Ishikawa (cell line): ENCODE results near the gene STPG1.

ENCODE experiments used
- CEBPB ChIP-seq: IDR thresholded peaks from 2 replicates; pipeline ENCODE4 v1.6.1; 2012
- CREB1 ChIP-seq: IDR thresholded peaks from 2 replicates; pipeline ENCODE4 v1.6.1; 2012; ENCODE audit warnings: low read depth
- EGR1 ChIP-seq: IDR thresholded peaks from 2 replicates; pipeline ENCODE4 v1.6.1; 2012
- EP300 ChIP-seq: IDR thresholded peaks from 2 replicates; pipeline ENCODE4 v1.6.1; 2012; ENCODE audit warnings: borderline replicate concordance
- FOXM1 ChIP-seq: IDR thresholded peaks from 2 replicates; pipeline ENCODE4 v1.6.1; 2012; ENCODE audit warnings: low read depth, borderline replicate concordance
- NFIC ChIP-seq: IDR thresholded peaks from 2 replicates; pipeline ENCODE4 v1.6.1; 2012
- RAD21 ChIP-seq: IDR thresholded peaks from 2 replicates; pipeline ENCODE4 v1.6.1; 2012; ENCODE audit warnings: low read depth
- TAF1 ChIP-seq: IDR thresholded peaks from 2 replicates; pipeline ENCODE4 v1.6.1; 2012; ENCODE audit warnings: low read depth, mild to moderate bottlenecking
- TCF12 ChIP-seq: IDR thresholded peaks from 2 replicates; pipeline ENCODE4 v1.6.1; 2012; ENCODE audit warnings: low read depth
- TEAD4 ChIP-seq: IDR thresholded peaks from 2 replicates; pipeline ENCODE4 v1.6.1; 2012
- YY1 ChIP-seq: IDR thresholded peaks from 2 replicates; pipeline ENCODE4 v1.6.1; 2012; ENCODE audit warnings: low read depth
- ZBTB7A ChIP-seq: IDR thresholded peaks from 2 replicates; pipeline ENCODE4 v1.6.1; 2012; ENCODE audit warnings: low read depth
- TF ChIP-seq, protein P1 (sequence below): IDR thresholded peaks from 2 replicates; pipeline ENCODE4 v1.6.1; 2012
- TF ChIP-seq, protein P2 (sequence below): IDR thresholded peaks from 2 replicates; pipeline ENCODE4 v1.6.1; 2012; ENCODE audit warnings: low read depth, mild to moderate bottlenecking
- TF ChIP-seq, protein P3 (sequence below): IDR thresholded peaks from 2 replicates; pipeline ENCODE4 v1.6.1; 2012

STPG1 gene

DNA sequence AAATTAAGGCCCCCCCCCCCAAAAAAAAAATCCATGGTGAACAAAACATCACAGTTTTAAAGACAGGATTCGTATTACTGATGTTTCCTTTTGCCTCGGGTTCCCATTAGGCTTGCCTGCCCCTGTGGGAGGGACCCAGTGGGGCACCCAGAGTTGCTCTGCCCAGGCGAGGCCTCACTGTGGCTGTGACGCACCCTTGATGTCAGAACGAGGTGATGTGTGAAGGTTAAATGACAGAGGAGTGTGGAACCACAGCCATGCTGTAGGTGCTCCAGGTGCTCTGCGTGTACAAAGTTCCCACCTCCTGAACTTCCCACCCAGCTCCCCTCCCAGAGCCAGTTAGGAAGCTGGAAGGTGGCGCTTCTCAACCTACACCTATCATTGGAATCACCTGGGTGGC lies 56.5 kb downstream of the STPG1 start:
- TF ChIP-seq NFIC (no peak), TCF12 (no peak), EP300 (no peak), TEAD4 (no peak), RAD21 (no peak), YY1 (no peak)
- TF ChIP-seq, protein P1, sequence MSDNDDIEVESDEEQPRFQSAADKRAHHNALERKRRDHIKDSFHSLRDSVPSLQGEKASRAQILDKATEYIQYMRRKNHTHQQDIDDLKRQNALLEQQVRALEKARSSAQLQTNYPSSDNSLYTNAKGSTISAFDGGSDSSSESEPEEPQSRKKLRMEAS, result no peak

DNA sequence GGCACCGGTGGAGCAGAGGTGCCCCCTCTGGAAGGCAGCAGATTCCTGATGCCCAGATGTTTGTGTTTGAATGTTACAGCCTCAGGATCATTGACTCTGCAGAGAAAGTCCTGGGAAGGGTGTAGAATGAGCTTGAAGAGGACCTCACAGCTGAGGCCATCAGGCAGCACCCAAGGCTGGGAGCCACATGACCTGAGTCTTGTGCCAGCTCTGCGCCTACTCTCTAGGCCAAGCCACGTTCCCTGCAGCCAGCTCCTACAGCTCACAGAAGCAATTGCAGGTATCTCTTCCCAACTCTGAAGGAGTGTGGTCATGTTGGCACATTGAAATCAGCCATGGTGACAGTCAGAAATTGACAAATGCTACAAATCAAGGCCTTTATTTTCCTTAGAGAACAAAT lies 58.1 kb downstream of the STPG1 start:
- TF ChIP-seq FOXM1, result no peak
- TF ChIP-seq CREB1, result no peak
- TF ChIP-seq TAF1, result no peak
- no peak for TF ChIP-seq TEAD4
- TF ChIP-seq, protein P2, sequence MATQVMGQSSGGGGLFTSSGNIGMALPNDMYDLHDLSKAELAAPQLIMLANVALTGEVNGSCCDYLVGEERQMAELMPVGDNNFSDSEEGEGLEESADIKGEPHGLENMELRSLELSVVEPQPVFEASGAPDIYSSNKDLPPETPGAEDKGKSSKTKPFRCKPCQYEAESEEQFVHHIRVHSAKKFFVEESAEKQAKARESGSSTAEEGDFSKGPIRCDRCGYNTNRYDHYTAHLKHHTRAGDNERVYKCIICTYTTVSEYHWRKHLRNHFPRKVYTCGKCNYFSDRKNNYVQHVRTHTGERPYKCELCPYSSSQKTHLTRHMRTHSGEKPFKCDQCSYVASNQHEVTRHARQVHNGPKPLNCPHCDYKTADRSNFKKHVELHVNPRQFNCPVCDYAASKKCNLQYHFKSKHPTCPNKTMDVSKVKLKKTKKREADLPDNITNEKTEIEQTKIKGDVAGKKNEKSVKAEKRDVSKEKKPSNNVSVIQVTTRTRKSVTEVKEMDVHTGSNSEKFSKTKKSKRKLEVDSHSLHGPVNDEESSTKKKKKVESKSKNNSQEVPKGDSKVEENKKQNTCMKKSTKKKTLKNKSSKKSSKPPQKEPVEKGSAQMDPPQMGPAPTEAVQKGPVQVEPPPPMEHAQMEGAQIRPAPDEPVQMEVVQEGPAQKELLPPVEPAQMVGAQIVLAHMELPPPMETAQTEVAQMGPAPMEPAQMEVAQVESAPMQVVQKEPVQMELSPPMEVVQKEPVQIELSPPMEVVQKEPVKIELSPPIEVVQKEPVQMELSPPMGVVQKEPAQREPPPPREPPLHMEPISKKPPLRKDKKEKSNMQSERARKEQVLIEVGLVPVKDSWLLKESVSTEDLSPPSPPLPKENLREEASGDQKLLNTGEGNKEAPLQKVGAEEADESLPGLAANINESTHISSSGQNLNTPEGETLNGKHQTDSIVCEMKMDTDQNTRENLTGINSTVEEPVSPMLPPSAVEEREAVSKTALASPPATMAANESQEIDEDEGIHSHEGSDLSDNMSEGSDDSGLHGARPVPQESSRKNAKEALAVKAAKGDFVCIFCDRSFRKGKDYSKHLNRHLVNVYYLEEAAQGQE, result no peak

DNA sequence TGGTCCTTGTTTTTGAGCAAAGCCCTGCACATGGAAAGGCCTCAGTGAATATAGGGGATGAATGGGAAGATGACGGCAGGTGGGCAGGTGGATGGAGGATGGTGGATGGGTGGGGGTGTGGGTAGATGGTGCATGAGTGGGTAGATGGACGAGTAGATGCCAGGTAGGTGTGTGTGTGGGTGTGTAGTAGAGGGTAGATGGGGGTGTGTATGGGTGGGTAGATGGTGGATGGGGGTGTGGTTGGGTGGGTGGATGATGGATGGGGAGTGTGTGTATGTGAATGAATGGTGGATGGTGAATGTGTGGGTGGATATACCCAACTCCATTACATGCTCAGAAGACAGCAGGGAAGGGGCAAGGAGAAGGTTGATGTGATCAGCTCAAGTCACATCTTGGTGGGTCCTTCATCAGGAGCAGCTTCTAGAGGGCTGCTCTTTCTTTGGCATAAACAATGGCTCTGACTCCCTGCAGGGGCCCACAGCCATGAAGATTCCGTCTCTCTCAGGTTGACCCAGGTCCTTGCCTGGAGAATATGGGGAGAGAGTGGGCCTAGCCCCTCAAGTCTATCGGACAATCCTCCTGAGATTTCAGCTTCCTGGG lies 60.2 kb downstream of the STPG1 start:
- TF ChIP-seq EGR1 (no peak), CREB1 (no peak), TCF12 (no peak), NFIC (no peak), CEBPB (no peak), YY1 (no peak), FOXM1 (no peak), ZBTB7A (no peak)
- TF ChIP-seq, protein P2, result no peak
- TF ChIP-seq, protein P1, result no peak
- TF ChIP-seq, protein P3, sequence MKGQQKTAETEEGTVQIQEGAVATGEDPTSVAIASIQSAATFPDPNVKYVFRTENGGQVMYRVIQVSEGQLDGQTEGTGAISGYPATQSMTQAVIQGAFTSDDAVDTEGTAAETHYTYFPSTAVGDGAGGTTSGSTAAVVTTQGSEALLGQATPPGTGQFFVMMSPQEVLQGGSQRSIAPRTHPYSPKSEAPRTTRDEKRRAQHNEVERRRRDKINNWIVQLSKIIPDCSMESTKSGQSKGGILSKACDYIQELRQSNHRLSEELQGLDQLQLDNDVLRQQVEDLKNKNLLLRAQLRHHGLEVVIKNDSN, result no peak

DNA sequence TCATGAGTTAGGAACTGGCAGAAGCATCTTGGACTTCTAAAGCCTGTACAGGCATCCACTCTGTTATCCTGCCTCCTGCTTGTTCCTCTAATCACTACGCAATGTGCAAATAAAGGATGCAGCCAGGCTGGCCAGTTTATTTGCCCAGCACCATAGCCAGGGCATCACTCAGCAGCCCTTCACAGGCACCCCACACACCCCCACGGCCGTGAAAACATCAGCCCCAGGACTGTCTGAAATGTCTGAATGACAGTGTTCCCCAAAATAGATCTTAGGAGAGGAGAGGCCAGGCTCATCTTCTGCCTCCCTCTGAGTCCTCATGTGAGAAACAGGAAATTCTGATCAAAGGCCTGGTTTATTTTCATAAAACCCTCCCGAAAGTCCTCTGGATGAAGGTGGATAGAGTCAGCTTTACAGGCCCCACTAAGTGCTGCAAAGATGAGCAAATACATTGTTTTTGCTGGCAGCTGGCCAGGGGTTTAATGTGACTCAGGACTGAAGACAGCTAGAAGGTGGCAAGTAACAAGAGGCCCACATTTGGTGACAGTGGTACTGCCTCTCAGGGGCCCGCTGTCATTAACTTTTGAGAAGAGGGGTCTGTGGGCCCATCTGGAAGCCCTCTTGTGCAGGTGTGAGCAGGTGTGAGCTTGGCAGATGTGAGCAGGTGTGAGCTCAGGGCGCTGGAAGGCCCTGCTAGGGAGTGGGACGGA lies 61.5 kb downstream of the STPG1 start:
- no peak for TF ChIP-seq EGR1
- TF ChIP-seq, protein P3, result no peak
- no peak for TF ChIP-seq TCF12
- TF ChIP-seq EP300, result no peak
- TF ChIP-seq TAF1, result no peak
- TF ChIP-seq, protein P1, result no peak
- no peak for TF ChIP-seq CREB1
- TF ChIP-seq YY1, result no peak
- no peak for TF ChIP-seq TEAD4
- no peak for TF ChIP-seq ZBTB7A
- TF ChIP-seq CEBPB, result no peak

DNA sequence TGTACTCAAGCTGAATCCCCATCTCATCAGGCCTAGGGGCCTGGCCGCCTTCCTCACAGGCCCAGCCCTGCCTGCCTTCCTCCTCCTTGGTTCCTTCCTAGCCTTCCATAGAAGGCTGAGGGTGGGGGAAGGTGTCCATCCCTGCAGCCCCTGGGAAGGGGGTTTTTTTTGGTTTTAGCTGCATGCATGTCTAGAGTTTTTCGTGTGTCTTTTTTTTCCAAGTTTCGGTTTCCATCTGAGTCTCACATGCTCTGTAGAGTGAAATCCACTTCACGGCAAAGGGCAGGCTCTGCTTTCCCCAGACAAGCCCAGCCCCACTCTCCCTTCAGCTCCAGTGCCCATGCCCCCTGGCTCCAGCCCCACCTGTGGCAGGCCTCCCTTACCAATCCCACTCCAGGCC lies 62.3 kb downstream of the STPG1 start:
- no peak for TF ChIP-seq FOXM1
- TF ChIP-seq TEAD4, result no peak

DNA sequence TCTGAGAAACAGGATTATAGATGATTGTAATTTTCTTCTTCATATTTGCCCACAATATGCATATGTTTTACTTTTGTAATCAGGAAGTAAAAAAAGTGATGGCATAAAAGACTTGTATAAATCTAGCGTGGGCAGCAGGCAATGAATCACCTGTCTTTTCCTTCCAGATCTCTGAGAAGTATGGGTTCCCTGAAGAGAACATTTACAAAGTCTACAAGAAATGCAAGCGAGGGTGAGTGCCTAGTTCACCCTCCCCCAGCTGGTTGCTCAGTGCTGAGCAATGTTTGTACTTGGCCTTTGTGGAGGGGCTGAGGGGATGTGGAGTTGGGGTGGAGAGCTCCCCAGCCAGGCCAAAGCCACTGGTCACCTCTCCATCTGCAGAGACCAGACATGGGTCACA lies 63.7 kb downstream of the STPG1 start:
- TF ChIP-seq FOXM1 (no peak), CREB1 (no peak), NFIC (no peak), ZBTB7A (no peak), EP300 (no peak), CEBPB (no peak), TAF1 (no peak), YY1 (no peak), RAD21 (no peak), EGR1 (no peak), TEAD4 (no peak), TCF12 (no peak)
- TF ChIP-seq, protein P3, result no peak
- TF ChIP-seq, protein P1, result no peak
- TF ChIP-seq, protein P2, result no peak
